ENCODE measurements around the gene CTH.
"Not testable (repeated sequence)": the region's sequence is repeated elsewhere in the genome, so short reads cannot be mapped to it uniquely, and the experiment has no call there.

The CTH gene

GRCh38 chr1:70410604-70411359 lies at the start of gene CTH:
Gene CTH (plus strand): TSS chr1:70411268. CDS start chr1:70411416, 148 bp downstream.
- DNase-seq, result peak; percentile 96

- DNase-seq, result peak; percentile 74
These were observed 49.2 kb upstream of the CTH start for GRCh38 chr1:70361727-70362398.

DNA sequence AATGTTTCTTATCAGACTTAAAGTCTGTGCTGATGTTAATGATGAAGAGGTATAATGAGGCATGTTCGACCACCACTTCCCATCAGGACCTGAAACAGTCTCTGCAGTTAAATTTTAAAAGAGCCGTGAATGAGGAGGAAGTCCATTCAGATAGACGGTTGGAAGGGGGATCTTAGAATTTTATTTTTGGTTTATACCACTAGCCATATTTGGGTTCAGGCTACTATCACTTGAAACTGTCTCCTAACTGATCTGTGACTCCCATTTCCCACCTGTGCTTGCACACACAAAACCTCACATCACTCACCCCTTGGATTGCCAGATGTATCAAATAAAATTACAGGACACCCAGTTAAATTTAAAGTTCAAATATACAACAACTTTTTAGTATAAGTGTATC lies 46.6 kb upstream of the CTH start:
- DNase-seq, result no peak

GRCh38 chr1:70366425-70366952 lies 44.6 kb upstream of the CTH start:
- not testable (repeated sequence) for DNase-seq

- DNase-seq, result not testable (repeated sequence)
These were observed 44.1 kb upstream of the CTH start for GRCh38 chr1:70366997-70367396.

- not testable (repeated sequence) for DNase-seq
These were observed 43.7 kb upstream of the CTH start for GRCh38 chr1:70367397-70367796.

DNA sequence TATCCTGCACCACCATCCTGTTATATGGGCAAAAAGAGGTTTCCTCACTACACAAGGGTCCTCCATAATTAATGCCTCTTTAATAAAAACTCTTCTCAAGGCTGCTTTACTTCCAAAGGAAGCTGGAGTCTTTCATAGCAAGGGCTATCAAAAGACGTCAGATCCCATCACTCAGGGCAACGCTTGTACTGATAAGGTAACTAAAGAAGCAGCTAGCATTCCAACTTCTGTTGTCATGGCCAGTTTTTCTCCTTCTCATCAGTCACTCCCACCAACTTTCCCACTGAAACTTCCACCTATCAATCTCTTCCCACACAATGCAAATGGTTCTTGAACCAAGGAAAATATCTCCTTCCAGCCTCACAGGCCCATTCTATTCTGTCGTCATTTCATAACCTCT lies 39.5 kb upstream of the CTH start:
- not testable (repeated sequence) for DNase-seq

GRCh38 chr1:70372426-70372825 lies 38.6 kb upstream of the CTH start:
- no peak for DNase-seq

- DNase-seq, result peak; percentile 12
These were observed 37.5 kb upstream of the CTH start for GRCh38 chr1:70373580-70373979.

DNA sequence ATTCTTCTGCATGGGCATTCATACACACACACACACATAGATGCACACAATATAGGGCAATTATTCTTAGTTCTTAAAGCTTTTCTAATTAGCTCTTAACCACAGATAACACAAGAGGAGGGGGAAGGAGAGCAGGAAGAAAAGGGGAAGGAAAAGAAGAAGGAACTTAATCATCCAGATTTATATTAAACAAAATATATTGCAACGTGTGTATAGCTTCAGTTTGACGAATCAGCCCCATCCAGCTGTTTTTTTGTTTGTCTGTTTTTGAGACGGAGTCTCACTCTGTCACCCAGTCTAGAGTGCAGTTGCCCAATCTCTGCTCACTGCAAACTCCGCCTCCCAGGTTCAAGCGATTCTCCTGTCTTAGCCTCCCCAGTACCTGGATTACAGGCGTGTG lies 34.9 kb upstream of the CTH start:
- no peak for DNase-seq

- no peak for DNase-seq
These were observed 28.4 kb upstream of the CTH start for GRCh38 chr1:70382682-70383081.

DNA sequence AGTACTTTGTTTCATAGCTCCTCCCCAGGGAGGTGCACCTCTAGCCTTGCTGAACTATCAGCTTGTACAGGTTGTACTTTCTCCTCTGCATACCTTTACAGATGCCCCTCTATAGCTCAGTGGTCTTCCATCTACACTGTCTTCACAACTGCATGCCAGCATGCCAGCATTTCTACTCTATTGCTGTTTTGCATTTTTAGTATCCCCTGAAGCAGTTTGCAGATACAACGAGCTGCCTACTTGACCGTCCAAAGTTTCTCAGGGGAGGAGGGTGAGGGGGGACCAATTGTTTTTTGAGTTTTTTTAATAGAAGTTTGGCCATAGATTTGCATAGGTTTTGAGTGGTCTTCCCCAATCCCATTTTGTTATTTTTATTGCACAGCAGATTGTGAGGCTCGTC lies 27.6 kb upstream of the CTH start:
- DNase-seq, result no peak

DNA sequence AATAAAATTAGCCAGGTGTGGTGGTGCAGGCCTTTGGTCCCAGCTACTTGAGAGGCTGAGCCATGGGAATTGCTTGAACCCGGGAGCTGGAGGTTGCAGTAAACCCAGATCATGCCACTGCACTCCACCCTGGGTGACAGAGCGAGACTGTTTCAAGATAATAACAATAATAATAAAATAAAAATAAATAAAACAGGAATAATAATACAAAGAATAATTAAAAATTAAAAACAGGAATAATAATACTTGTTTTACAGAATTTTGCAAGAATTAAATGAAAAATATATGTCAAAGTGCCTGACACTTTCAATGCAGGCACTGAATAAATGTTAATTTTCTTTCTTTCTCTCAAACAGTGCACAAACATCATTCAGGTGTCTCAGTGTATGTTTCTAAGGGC lies 26.5 kb upstream of the CTH start:
- DNase-seq, result no peak

- DNase-seq, result no peak
These were observed 25.6 kb upstream of the CTH start for GRCh38 chr1:70385477-70385876.

DNA sequence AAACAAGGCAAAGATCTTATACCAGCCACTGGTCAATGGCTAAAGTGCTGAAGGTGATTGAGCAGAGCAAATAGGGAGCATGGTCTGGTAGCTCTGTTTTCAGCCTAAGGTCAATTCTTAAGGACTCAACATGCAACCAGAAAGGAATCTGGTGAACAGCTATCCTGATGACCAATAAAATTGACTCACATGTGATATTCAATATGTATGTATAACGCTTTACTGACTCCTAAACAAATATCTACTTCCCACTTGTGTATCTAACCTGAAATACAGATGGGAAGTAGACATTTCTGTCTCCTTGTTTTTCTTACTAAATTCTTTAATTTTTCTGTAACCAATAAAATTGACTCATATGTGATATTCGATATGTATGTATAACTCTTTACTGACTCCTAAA lies 24.9 kb upstream of the CTH start:
- DNase-seq, result no peak

GRCh38 chr1:70387507-70387906 lies 23.6 kb upstream of the CTH start:
- DNase-seq, result no peak

- DNase-seq, result no peak
These were observed 18.4 kb upstream of the CTH start for GRCh38 chr1:70392626-70393025.

GRCh38 chr1:70396607-70397006 lies 14.5 kb upstream of the CTH start:
- no peak for DNase-seq

- no peak for DNase-seq
These were observed 14.1 kb upstream of the CTH start for GRCh38 chr1:70397013-70397412.

DNA sequence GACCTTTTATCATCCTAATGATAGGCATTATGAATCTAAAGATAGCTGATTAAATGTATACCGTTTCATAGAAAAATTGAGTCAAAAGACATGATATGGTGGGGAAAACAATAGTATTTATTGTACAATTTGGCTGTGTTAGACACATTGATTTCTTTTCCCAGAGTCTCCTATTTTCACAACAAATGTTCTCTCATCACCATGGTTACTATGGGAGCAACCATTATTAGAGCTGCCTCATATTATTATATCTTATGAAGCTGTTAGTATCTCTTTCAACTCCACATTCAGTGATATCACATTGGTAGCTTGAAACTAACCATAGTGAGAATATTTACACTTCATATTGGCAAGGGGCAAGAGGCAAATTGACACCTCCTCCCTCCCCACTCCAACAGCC lies 10.7 kb upstream of the CTH start:
- no peak for DNase-seq

DNA sequence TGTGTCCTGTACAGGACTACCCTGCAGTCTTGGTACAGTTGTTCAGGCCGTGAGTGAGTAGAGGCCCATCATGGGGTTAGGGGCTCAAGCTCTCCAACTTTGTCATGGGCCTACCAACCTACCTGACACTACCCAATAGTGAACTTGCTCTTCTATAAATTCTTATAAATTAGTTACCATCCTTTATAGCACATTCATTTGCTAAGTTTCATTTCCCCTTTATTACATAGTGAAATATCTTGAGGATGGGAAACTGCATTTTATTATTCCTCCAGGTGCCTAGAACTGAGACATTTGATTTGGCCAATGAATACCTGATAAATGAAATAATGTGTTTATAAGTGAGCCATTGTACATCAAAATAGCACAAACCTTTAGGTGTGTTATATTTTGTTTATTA lies 9.1 kb upstream of the CTH start:
- no peak for DNase-seq

- DNase-seq, result no peak
These were observed 7.3 kb upstream of the CTH start for GRCh38 chr1:70403759-70404158.

DNA sequence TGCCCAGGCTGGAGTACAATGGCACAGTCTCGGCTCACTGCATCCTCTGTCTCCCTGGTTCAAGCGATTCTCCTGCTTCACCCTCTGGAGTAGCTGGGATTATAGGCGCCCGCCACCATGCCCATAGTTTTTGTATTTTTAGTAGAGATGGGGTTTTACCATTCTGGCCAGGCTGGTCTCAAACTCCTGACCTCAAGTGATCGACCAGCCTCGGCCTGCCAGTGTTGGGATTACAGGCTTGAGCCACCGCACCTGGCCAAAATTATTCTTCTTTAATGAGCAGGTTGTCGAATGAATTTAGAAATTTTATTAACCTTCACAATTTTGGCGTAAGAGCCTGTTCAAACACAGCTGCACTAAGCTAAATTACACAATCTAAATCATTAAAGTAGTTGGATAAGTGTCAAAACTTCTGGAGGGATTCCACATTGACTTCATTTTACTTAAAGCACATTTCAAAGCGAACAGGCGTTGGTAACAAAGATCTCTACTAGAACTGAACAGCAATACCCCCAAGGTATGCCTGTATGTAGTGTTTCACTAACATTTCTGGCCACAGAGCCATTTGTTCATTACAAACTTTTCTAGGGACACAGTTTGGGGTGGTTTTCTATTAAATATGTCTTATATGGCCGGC lies 5.2 kb upstream of the CTH start:
- no peak for DNase-seq

GRCh38 chr1:70409136-70409535 lies 1.9 kb upstream of the CTH start:
- DNase-seq, result no peak

All from fibroblast of upper back skin (primary cell).